K562 (cell line): ENCODE results near the gene ICAM1. TPM values are rescaled to one million over a fixed set of nuclear protein-coding genes. Genes with fewer than 3 reads are reported as not detected.

Experiments used
- EHMT2 ChIP-seq: fragments of 450-650 bp; IDR thresholded peaks from 2 replicates; pipeline ENCODE4 v1.6.1; 2018; ENCODE audit warnings: antibody characterized with exemption
- NEUROD1 ChIP-seq: fragments of 150-350 bp; IDR thresholded peaks from 2 replicates; pipeline ENCODE4 v1.6.1; 2014; ENCODE audit warnings: borderline replicate concordance, low read length, low read depth; ENCODE audit not compliant: partially characterized antibody
- PHTF2 ChIP-seq: fragments of 250-450 bp; sonication (Bioruptor Pico); IDR thresholded peaks from 2 replicates; pipeline ENCODE4 v1.5.0; 2021; ENCODE audit warnings: mild to moderate bottlenecking
- PURB ChIP-seq: sonication (generic); formaldehyde crosslinking; IDR thresholded peaks from 2 replicates; pipeline ENCODE4 v1.9.0; 2021; ENCODE audit warnings: low read depth, mild to moderate bottlenecking, missing genetic modification reagents
- SMAD3 ChIP-seq: fragments of 450-650 bp; formaldehyde crosslinking; conservative IDR thresholded peaks from 2 replicates; pipeline ENCODE4 v1.4.0; 2020; ENCODE audit warnings: mild to moderate bottlenecking
- SMARCA5 ChIP-seq: fragments of 450-650 bp; IDR thresholded peaks from 2 replicates; pipeline ENCODE4 v1.6.1; 2016
- SMARCE1 ChIP-seq: fragments of 450-650 bp; IDR thresholded peaks from 2 replicates; pipeline ENCODE4 v1.7.1; 2016; ENCODE audit warnings: mild to moderate bottlenecking
- ZFP30 ChIP-seq: fragments of 250-450 bp; sonication (Bioruptor Pico); IDR thresholded peaks from 2 replicates; pipeline ENCODE4 v1.8.0; 2022; ENCODE audit warnings: moderate library complexity, mild to moderate bottlenecking, inconsistent platforms, borderline replicate concordance
- ZNF12 ChIP-seq: sonication (generic); formaldehyde crosslinking; IDR thresholded peaks from 2 replicates; pipeline ENCODE4 v1.4.0; 2020; ENCODE audit warnings: mild to moderate bottlenecking, missing genetic modification reagents
- ZNF311 ChIP-seq: fragments of 250-450 bp; sonication (Bioruptor Pico); IDR thresholded peaks from 2 replicates; pipeline ENCODE4 v1.4.0; 2020; ENCODE audit warnings: mild to moderate bottlenecking, moderate library complexity
- ZNF561 ChIP-seq: fragments of 450-650 bp; formaldehyde crosslinking; conservative IDR thresholded peaks from 2 replicates; pipeline ENCODE4 v1.4.0; 2020; ENCODE audit warnings: mild to moderate bottlenecking, moderate library complexity
- ZNF696 ChIP-seq: fragments of 250-450 bp; sonication (Bioruptor Pico); conservative IDR thresholded peaks from 2 replicates; pipeline ENCODE4 v1.4.0; 2020; ENCODE audit warnings: mild to moderate bottlenecking, moderate library complexity
- polyA plus RNA-seq, 8 experiments: library from polyadenylated mRNA; depleted of rRNA in 4 of 8; stranded (reverse) in 5 of 8; unstranded in 3 of 8; fragments of >200 nt; fragmentation: Nextera tagmentation in 2 of 8; fragmentation: Illumina TruSeq in 1 of 8; extraction: Ambion mirVana in 2 of 8; extraction: Trizol in 1 of 8; gene quantifications; 2 replicates each; pipeline versions ENCODE4 v1.2.1 to v1.2.3, GENCODE V29; 2011 to 2014; ENCODE audit warnings: inconsistent platforms in 1 of 8, missing spikeins in 1 of 8
- total RNA-seq, 7 experiments: library from RNA; depleted of rRNA in 6 of 7; stranded (reverse); fragments of >200 nt in 6 of 7; fragmentation: Illumina TruSeq in 2 of 7; extraction: Trizol in 2 of 7; gene quantifications; 2 replicates each; pipeline versions ENCODE4 v1.2.1 to v1.2.3, GENCODE V29; 2011 to 2021; ENCODE audit warnings: low replicate concordance in 1 of 7
- TF ChIP-seq, protein P1 (sequence below): sonication (generic); formaldehyde crosslinking; IDR thresholded peaks from 2 replicates; pipeline ENCODE4 v1.8.0; 2023; ENCODE audit warnings: mild to moderate bottlenecking, missing genetic modification reagents
- TF ChIP-seq, protein P2 (sequence below): fragments of 250-450 bp; sonication (Bioruptor Pico); IDR thresholded peaks from 2 replicates; pipeline ENCODE4 v1.5.0; 2021
- TF ChIP-seq, protein P3 (sequence below): fragments of 450-650 bp; IDR thresholded peaks from 2 replicates; pipeline ENCODE4 v1.6.1; 2018; ENCODE audit not compliant: partially characterized antibody
- TF ChIP-seq, protein P4 (sequence below): fragments of 450-650 bp; formaldehyde crosslinking; IDR thresholded peaks from 2 replicates; pipeline ENCODE4 v1.4.0; 2022; ENCODE audit warnings: missing genetic modification characterization
- TF ChIP-seq, protein P5 (sequence below): fragments of 250-450 bp; sonication (Bioruptor Pico); IDR thresholded peaks from 2 replicates; pipeline ENCODE4 v1.5.0; 2020; ENCODE audit warnings: mild to moderate bottlenecking, borderline replicate concordance

Gene ICAM1
- total and polyA plus RNA-seq, 9 of the 15 experiments (the other 6 are each of a cell fraction or from before 2014, with no cell fraction given) = 2.3 to 24.4 (median 13.4) TPM

GRCh38 chr19:10290876-10291553 is 20.1 kb downstream of the ICAM1 start (continued):
- TF ChIP-seq, protein P1, sequence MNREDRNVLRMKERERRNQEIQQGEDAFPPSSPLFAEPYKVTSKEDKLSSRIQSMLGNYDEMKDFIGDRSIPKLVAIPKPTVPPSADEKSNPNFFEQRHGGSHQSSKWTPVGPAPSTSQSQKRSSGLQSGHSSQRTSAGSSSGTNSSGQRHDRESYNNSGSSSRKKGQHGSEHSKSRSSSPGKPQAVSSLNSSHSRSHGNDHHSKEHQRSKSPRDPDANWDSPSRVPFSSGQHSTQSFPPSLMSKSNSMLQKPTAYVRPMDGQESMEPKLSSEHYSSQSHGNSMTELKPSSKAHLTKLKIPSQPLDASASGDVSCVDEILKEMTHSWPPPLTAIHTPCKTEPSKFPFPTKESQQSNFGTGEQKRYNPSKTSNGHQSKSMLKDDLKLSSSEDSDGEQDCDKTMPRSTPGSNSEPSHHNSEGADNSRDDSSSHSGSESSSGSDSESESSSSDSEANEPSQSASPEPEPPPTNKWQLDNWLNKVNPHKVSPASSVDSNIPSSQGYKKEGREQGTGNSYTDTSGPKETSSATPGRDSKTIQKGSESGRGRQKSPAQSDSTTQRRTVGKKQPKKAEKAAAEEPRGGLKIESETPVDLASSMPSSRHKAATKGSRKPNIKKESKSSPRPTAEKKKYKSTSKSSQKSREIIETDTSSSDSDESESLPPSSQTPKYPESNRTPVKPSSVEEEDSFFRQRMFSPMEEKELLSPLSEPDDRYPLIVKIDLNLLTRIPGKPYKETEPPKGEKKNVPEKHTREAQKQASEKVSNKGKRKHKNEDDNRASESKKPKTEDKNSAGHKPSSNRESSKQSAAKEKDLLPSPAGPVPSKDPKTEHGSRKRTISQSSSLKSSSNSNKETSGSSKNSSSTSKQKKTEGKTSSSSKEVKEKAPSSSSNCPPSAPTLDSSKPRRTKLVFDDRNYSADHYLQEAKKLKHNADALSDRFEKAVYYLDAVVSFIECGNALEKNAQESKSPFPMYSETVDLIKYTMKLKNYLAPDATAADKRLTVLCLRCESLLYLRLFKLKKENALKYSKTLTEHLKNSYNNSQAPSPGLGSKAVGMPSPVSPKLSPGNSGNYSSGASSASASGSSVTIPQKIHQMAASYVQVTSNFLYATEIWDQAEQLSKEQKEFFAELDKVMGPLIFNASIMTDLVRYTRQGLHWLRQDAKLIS (CRISPR knock-in tag) = no peak
- TF ChIP-seq SMARCA5 (no peak), ZNF696 (CRISPR knock-in tag) (no peak), ZNF311 (CRISPR knock-in tag) (no peak), EHMT2 (no peak), ZFP30 (CRISPR knock-in tag) (no peak), ZNF561 (CRISPR knock-in tag) (no peak), SMAD3 (CRISPR knock-in tag) (no peak), PURB (CRISPR knock-in tag) (no peak), SMARCE1 (0 out of 2 replicates have a peak, but pooled peaks have one; percentile 11), PHTF2 (CRISPR knock-in tag) (no peak), ZNF12 (CRISPR knock-in tag) (peak; percentile 43), NEUROD1 (no peak)
- TF ChIP-seq, protein P2, sequence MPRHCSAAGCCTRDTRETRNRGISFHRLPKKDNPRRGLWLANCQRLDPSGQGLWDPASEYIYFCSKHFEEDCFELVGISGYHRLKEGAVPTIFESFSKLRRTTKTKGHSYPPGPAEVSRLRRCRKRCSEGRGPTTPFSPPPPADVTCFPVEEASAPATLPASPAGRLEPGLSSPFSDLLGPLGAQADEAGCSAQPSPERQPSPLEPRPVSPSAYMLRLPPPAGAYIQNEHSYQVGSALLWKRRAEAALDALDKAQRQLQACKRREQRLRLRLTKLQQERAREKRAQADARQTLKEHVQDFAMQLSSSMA (CRISPR knock-in tag) = no peak
- TF ChIP-seq, protein P3, sequence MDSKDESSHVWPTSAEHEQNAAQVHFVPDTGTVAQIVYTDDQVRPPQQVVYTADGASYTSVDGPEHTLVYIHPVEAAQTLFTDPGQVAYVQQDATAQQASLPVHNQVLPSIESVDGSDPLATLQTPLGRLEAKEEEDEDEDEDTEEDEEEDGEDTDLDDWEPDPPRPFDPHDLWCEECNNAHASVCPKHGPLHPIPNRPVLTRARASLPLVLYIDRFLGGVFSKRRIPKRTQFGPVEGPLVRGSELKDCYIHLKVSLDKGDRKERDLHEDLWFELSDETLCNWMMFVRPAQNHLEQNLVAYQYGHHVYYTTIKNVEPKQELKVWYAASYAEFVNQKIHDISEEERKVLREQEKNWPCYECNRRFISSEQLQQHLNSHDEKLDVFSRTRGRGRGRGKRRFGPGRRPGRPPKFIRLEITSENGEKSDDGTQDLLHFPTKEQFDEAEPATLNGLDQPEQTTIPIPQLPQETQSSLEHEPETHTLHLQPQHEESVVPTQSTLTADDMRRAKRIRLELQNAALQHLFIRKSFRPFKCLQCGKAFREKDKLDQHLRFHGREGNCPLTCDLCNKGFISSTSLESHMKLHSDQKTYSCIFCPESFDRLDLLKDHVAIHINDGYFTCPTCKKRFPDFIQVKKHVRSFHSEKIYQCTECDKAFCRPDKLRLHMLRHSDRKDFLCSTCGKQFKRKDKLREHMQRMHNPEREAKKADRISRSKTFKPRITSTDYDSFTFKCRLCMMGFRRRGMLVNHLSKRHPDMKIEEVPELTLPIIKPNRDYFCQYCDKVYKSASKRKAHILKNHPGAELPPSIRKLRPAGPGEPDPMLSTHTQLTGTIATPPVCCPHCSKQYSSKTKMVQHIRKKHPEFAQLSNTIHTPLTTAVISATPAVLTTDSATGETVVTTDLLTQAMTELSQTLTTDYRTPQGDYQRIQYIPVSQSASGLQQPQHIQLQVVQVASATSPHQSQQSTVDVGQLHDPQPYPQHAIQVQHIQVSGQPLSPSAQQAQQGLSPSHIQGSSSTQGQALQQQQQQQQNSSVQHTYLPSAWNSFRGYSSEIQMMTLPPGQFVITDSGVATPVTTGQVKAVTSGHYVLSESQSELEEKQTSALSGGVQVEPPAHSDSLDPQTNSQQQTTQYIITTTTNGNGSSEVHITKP = no peak
- TF ChIP-seq, protein P4, sequence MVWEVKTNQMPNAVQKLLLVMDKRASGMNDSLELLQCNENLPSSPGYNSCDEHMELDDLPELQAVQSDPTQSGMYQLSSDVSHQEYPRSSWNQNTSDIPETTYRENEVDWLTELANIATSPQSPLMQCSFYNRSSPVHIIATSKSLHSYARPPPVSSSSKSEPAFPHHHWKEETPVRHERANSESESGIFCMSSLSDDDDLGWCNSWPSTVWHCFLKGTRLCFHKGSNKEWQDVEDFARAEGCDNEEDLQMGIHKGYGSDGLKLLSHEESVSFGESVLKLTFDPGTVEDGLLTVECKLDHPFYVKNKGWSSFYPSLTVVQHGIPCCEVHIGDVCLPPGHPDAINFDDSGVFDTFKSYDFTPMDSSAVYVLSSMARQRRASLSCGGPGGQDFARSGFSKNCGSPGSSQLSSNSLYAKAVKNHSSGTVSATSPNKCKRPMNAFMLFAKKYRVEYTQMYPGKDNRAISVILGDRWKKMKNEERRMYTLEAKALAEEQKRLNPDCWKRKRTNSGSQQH = no peak
- TF ChIP-seq, protein P5, sequence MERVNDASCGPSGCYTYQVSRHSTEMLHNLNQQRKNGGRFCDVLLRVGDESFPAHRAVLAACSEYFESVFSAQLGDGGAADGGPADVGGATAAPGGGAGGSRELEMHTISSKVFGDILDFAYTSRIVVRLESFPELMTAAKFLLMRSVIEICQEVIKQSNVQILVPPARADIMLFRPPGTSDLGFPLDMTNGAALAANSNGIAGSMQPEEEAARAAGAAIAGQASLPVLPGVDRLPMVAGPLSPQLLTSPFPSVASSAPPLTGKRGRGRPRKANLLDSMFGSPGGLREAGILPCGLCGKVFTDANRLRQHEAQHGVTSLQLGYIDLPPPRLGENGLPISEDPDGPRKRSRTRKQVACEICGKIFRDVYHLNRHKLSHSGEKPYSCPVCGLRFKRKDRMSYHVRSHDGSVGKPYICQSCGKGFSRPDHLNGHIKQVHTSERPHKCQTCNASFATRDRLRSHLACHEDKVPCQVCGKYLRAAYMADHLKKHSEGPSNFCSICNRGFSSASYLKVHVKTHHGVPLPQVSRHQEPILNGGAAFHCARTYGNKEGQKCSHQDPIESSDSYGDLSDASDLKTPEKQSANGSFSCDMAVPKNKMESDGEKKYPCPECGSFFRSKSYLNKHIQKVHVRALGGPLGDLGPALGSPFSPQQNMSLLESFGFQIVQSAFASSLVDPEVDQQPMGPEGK (CRISPR knock-in tag) = no peak
